GM10266 (cell line): ENCODE data around the gene PALS2.

Experiments
- DNase-seq: peaks from one replicate; pipeline ENCODE4 v3.0.0; 2012; ENCODE audit errors: extremely low spot score
- CTCF ChIP-seq: IDR thresholded peaks from 2 replicates; pipeline ENCODE4 v1.5.1; 2012; ENCODE audit warnings: mild to moderate bottlenecking, low read depth; ENCODE audit not compliant: control insufficient read depth, insufficient read depth; ENCODE audit errors: missing control alignments

Gene PALS2

GRCh38 chr7:24572997-24573553 lies at the start of gene PALS2:
Gene PALS2 (plus strand): TSS chr7:24573452. CDS start chr7:24623668, 50,216 bp downstream.
- TF ChIP-seq CTCF, result no peak
- peak; percentile 90 for DNase-seq

- no peak for DNase-seq
- TF ChIP-seq CTCF, result no peak
These were observed 42.0 kb upstream of the PALS2 start for GRCh38 chr7:24531255-24531654.

- DNase-seq, result no peak
- no peak for TF ChIP-seq CTCF
These were observed 36.6 kb upstream of the PALS2 start for GRCh38 chr7:24536682-24537081.

GRCh38 chr7:24540956-24541355 lies 32.3 kb upstream of the PALS2 start:
- no peak for TF ChIP-seq CTCF
- no peak for DNase-seq

- DNase-seq, result no peak
- TF ChIP-seq CTCF, result no peak
These were observed 28.0 kb upstream of the PALS2 start for GRCh38 chr7:24545215-24545614.

GRCh38 chr7:24548390-24548789 lies 24.9 kb upstream of the PALS2 start:
- no peak for TF ChIP-seq CTCF

GRCh38 chr7:24549991-24550390 lies 23.3 kb upstream of the PALS2 start:
- no peak for TF ChIP-seq CTCF

More at GRCh38 chr7:24548390-24548789, 24.9 kb upstream of the PALS2 start:
- no peak for DNase-seq

More at GRCh38 chr7:24549991-24550390, 23.3 kb upstream of the PALS2 start:
- no peak for DNase-seq
